HUES48 (cell line): Measurements from ENCODE around the gene C14orf93.
A peak's percentile ranks its signal among the peaks of the same experiment; 100 is the strongest.

ENCODE experiments used
- H3K27ac ChIP-seq: one replicate; pipeline ENCODE4 v1.7.0; 2013; ENCODE audit warnings: low read depth, low read length, inconsistent platforms
- H3K27me3 ChIP-seq: 2 replicates; pipeline ENCODE4 v1.6.1; 2013; ENCODE audit warnings: mild to moderate bottlenecking, low read length; ENCODE audit not compliant: control insufficient read depth, insufficient read depth
- H3K36me3 ChIP-seq: 2 replicates; pipeline ENCODE4 v1.6.1; 2013; ENCODE audit warnings: low read length; ENCODE audit not compliant: control insufficient read depth, insufficient read depth
- H3K4me1 ChIP-seq: 2 replicates; pipeline ENCODE4 v1.6.1; 2013; ENCODE audit warnings: mild to moderate bottlenecking, low read length; ENCODE audit not compliant: control insufficient read depth, insufficient read depth
- H3K4me3 ChIP-seq: 2 replicates; pipeline ENCODE4 v1.5.1; 2013; ENCODE audit warnings: mild to moderate bottlenecking, low read depth, low read length
- H3K9ac ChIP-seq: 2 replicates; pipeline ENCODE4 v1.6.1; 2013; ENCODE audit warnings: mild to moderate bottlenecking, low read depth, low read length, moderate library complexity
- H3K9me3 ChIP-seq: 2 replicates; pipeline ENCODE4 v1.6.1; 2013; ENCODE audit warnings: low read length; ENCODE audit not compliant: control insufficient read depth, insufficient read depth

The C14orf93 gene

GRCh38 chr14:23043145-23043544, 33.2 kb upstream of the C14orf93 start:
- Histone ChIP-seq H3K36me3 (no peaks in the 10 kb centered on the region; the same call in 1 of the 2 replicates), H3K9me3 (no peaks in the 10 kb centered on the region), H3K27ac (no peak overlapping the region), H3K27me3 (no peaks in the 10 kb centered on the region), H3K9ac (no peak overlapping the region), H3K4me3 (no peak overlapping the region), H3K4me1 (no peaks in the 10 kb centered on the region)

- Histone ChIP-seq H3K9ac (no peak within 1 kb of the TSS), H3K27me3 (no peaks in the 10 kb centered on the region), H3K4me1 (no peaks in the 10 kb centered on the region), H3K27ac (no peak within 1 kb of the TSS), H3K9me3 (no peaks in the 10 kb centered on the region), H3K36me3 (no peaks in the 10 kb centered on the region), H3K4me3 (no peak within 1 kb of the TSS)
Measured at GRCh38 chr14:23042162-23042965, 32.4 kb upstream of the C14orf93 start, which contains the start of gene PSMB11. Gene PSMB11 (plus strand): TSS chr14:23042212. CDS start chr14:23042226, 14 bp downstream.

- no peaks in the 10 kb centered on the region for H3K4me1 ChIP-seq
- no peaks in the 10 kb centered on the region for H3K36me3 ChIP-seq
- no peak overlapping the region for H3K9ac ChIP-seq
- H3K9me3 ChIP-seq: no peaks in the 10 kb centered on the region
- no peak overlapping the region for H3K27ac ChIP-seq
- H3K27me3 ChIP-seq: no peaks in the 10 kb centered on the region
- H3K4me3 ChIP-seq: no peak overlapping the region
Measured at GRCh38 chr14:23041729-23042128, 31.8 kb upstream of the C14orf93 start.

- no peaks in the 10 kb centered on the region for H3K9me3 ChIP-seq
- no peaks in the 10 kb centered on the region for H3K36me3 ChIP-seq
- no peak overlapping the region for H3K27ac ChIP-seq
- no peaks in the 10 kb centered on the region for H3K27me3 ChIP-seq
- H3K4me1 ChIP-seq: peaks cover 6% of the 10 kb centered on the region
- H3K9ac ChIP-seq: no peak overlapping the region
- no peak overlapping the region for H3K4me3 ChIP-seq
Measured at GRCh38 chr14:23040100-23040499, 30.2 kb upstream of the C14orf93 start.

GRCh38 chr14:23035303-23036144, 25.6 kb upstream of the C14orf93 start:
- Histone ChIP-seq H3K4me3 (peak overlapping the region; percentile 90), H3K9me3 (no peaks in the 10 kb centered on the region), H3K27me3 (no peaks in the 10 kb centered on the region), H3K9ac (peak overlapping the region; percentile 92; the same call in 1 of the 2 replicates), H3K36me3 (peaks cover 27% of the 10 kb centered on the region), H3K27ac (peak overlapping the region; percentile 98), H3K4me1 (peaks cover 6% of the 10 kb centered on the region)

GRCh38 chr14:23034498-23035302, 24.8 kb upstream of the C14orf93 start, which contains the start of gene PSMB5:
Gene PSMB5 (minus strand): TSS chr14:23034900. CDS start chr14:23034881, 19 bp downstream.
- Histone ChIP-seq H3K27ac (peak within 1 kb of the TSS; percentile 98), H3K36me3 (peaks cover 30% of the 10 kb centered on the region), H3K27me3 (no peaks in the 10 kb centered on the region), H3K4me1 (peaks cover 6% of the 10 kb centered on the region), H3K4me3 (peak within 1 kb of the TSS; percentile 90), H3K9ac (peak within 1 kb of the TSS; percentile 92), H3K9me3 (no peaks in the 10 kb centered on the region)

GRCh38 chr14:23033801-23034497, 24.0 kb upstream of the C14orf93 start:
- Histone ChIP-seq H3K27me3 (no peaks in the 10 kb centered on the region), H3K4me3 (peak overlapping the region; percentile 90), H3K36me3 (peaks cover 36% of the 10 kb centered on the region), H3K9me3 (no peaks in the 10 kb centered on the region), H3K27ac (peak overlapping the region; percentile 98), H3K4me1 (peaks cover 6% of the 10 kb centered on the region), H3K9ac (peak overlapping the region; percentile 92)

- no peaks in the 10 kb centered on the region for H3K27me3 ChIP-seq
- H3K4me1 ChIP-seq: peaks cover 6% of the 10 kb centered on the region
- no peak overlapping the region for H3K27ac ChIP-seq
- H3K9me3 ChIP-seq: no peaks in the 10 kb centered on the region
- H3K9ac ChIP-seq: no peak overlapping the region
- peak overlapping the region; percentile 90 for H3K4me3 ChIP-seq
- peaks cover 42% of the 10 kb centered on the region for H3K36me3 ChIP-seq
Measured at GRCh38 chr14:23033251-23033727, 23.3 kb upstream of the C14orf93 start.

- Histone ChIP-seq H3K27ac (no peak overlapping the region), H3K9ac (no peak overlapping the region), H3K36me3 (peaks cover 54% of the 10 kb centered on the region), H3K27me3 (no peaks in the 10 kb centered on the region), H3K4me1 (peaks cover 6% of the 10 kb centered on the region), H3K4me3 (no peak overlapping the region), H3K9me3 (no peaks in the 10 kb centered on the region)
Measured at GRCh38 chr14:23030936-23031335, 21.0 kb upstream of the C14orf93 start.

GRCh38 chr14:23028799-23029198, 18.9 kb upstream of the C14orf93 start:
- no peaks in the 10 kb centered on the region; the same call in 1 of the 2 replicates for H3K4me1 ChIP-seq
- no peaks in the 10 kb centered on the region for H3K9me3 ChIP-seq
- no peaks in the 10 kb centered on the region for H3K27me3 ChIP-seq
- H3K4me3 ChIP-seq: no peak overlapping the region
- no peak overlapping the region for H3K27ac ChIP-seq
- no peak overlapping the region for H3K9ac ChIP-seq
- H3K36me3 ChIP-seq: peaks cover 71% of the 10 kb centered on the region
